Erythroblast (primary cell): ENCODE results near the gene PKP4.

Source experiments
- GATA1 ChIP-seq: IDR thresholded peaks from 2 replicates; pipeline ENCODE4 v1.6.1; 2011; ENCODE audit warnings: low read depth, mild to moderate bottlenecking, control low read depth, low read length, moderate library complexity
- POLR2A ChIP-seq: IDR thresholded peaks from 2 replicates; pipeline ENCODE4 v1.6.1; 2011; ENCODE audit warnings: mild to moderate bottlenecking, low read length

- TF ChIP-seq POLR2A (no peak), GATA1 (no peak)
These were observed 273.3 kb downstream of the PKP4 start for GRCh38 chr2:158729873-158730620.
